Activated CD4-positive, alpha-beta T cell treated with anti-CD3 and anti-CD28 coated beads for 1 hour (primary cell): ENCODE results near the gene USP17L17.
"Not testable (repeated sequence)": the region's sequence is repeated elsewhere in the genome, so short reads cannot be mapped to it uniquely, and the experiment has no call there.

Experiments used
- DNase-seq: peaks from one replicate; pipeline ENCODE4 v3.0.0-alpha.2; 2020

The USP17L17 gene, protein sequence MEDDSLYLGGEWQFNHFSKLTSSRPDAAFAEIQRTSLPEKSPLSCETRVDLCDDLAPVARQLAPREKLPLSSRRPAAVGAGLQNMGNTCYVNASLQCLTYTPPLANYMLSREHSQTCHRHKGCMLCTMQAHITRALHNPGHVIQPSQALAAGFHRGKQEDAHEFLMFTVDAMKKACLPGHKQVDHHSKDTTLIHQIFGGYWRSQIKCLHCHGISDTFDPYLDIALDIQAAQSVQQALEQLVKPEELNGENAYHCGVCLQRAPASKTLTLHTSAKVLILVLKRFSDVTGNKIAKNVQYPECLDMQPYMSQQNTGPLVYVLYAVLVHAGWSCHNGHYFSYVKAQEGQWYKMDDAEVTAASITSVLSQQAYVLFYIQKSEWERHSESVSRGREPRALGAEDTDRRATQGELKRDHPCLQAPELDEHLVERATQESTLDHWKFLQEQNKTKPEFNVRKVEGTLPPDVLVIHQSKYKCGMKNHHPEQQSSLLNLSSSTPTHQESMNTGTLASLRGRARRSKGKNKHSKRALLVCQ

DNA sequence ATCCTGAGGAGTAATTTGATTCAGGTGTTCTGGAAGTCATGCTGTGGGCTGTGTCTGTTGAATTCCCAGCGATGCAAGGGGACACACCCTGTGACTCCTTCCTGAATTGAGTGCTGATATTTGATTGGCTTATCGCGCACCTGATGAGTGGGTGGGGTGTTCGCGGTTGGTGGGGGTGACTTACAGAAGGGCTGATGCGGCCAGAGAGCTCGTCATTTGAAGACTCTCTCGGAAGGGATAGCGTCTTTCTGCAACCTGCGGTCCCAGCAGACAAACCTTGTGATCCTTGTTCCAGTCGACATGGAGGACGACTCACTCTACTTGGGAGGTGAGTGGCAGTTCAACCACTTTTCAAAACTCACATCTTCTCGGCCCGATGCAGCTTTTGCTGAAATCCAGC lies at the start of gene USP17L17:
Gene USP17L17, plus strand, starts transcription at position 301 of the 400 bp plus-strand sequence. Its CDS starts 0 bp downstream, at position 301.
- DNase-seq, result not testable (repeated sequence)

DNA sequence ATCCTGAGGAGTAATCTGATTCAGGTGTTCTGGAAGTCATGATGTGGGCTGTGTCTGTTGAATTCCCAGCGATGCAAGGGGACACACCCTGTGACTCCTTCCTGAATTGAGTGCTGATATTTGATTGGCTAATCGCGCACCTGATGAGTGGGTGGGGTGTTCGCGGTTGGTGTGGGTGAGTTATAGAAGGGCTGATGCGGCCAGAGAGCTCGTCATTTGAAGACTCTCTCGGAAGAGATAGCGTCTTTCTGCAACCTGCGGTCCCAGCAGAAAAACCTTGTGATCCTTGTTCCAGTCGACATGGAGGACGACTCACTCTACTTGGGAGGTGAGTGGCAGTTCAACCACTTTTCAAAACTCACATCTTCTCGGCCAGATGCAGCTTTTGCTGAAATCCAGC lies 33.3 kb upstream of the USP17L17 start, which contains the start of gene USP17L10:
Gene USP17L10, plus strand, starts transcription at position 301 of the 400 bp plus-strand sequence. Its CDS starts 0 bp downstream, at position 301.
- not testable (repeated sequence) for DNase-seq

DNA sequence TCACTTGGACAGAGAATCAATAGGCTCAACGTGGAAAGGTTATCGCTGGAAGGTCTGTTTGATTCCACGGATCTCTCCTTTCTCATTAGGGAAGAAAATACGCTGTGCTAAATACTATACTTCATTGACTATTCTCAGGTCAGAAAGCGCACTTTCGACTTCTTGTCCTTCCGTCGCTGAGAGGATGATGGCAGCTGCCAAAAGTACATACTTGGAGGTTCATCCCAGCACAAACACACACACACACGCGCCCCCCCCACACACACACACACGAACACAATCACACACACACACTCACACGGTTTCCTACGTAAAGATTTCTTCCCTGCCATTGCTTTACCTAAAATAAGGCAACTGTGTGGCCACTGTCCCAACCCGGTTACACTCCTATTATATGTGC lies 29.0 kb upstream of the USP17L17 start:
- not testable (repeated sequence) for DNase-seq

DNA sequence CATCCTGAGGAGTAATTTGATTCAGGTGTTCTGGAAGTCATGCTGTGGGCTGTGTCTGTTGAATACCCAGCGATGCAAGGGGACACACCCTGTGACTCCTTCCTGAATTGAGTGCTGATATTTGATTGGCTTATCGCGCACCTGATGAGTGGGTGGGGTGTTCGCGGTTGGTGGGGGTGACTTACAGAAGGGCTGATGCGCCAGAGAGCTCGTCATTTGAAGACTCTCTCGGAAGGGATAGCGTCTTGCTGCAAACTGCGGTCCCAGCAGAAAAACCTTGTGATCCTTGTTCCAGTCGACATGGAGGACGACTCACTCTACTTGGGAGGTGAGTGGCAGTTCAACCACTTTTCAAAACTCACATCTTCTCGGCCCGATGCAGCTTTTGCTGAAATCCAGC lies 28.6 kb upstream of the USP17L17 start, which contains the start of gene USP17L11:
Gene USP17L11, plus strand, starts transcription at position 301 of the 400 bp plus-strand sequence. Its CDS starts 0 bp downstream, at position 301.
- not testable (repeated sequence) for DNase-seq

DNA sequence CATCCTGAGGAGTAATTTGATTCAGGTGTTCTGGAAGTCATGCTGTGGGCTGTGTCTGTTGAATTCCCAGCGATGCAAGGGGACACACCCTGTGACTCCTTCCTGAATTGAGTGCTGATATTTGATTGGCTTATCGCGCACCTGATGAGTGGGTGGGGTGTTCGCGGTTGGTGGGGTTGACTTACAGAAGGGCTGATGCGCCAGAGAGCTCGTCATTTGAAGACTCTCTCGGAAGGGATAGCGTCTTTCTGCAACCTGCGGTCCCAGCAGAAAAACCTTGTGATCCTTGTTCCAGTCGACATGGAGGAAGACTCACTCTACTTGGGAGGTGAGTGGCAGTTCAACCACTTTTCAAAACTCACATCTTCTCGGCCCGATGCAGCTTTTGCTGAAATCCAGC lies 23.8 kb upstream of the USP17L17 start, which contains the start of gene USP17L12:
Gene USP17L12, plus strand, starts transcription at position 301 of the 400 bp plus-strand sequence. Its CDS starts 0 bp downstream, at position 301.
- DNase-seq, result not testable (repeated sequence)

DNA sequence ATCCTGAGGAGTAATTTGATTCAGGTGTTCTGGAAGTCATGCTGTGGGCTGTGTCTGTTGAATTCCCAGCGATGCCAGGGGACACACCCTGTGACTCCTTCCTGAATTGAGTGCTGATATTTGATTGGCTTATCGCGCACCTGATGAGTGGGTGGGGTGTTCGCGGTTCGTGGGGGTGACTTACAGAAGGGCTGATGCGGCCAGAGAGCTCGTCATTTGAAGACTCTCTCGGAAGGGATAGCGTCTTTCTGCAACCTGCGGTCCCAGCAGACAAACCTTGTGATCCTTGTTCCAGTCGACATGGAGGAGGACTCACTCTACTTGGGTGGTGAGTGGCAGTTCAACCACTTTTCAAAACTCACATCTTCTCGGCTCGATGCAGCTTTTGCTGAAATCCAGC lies 19.1 kb upstream of the USP17L17 start, which contains the start of gene USP17L13:
Gene USP17L13, plus strand, starts transcription at position 301 of the 400 bp plus-strand sequence. Its CDS starts 0 bp downstream, at position 301.
- DNase-seq, result not testable (repeated sequence)

DNA sequence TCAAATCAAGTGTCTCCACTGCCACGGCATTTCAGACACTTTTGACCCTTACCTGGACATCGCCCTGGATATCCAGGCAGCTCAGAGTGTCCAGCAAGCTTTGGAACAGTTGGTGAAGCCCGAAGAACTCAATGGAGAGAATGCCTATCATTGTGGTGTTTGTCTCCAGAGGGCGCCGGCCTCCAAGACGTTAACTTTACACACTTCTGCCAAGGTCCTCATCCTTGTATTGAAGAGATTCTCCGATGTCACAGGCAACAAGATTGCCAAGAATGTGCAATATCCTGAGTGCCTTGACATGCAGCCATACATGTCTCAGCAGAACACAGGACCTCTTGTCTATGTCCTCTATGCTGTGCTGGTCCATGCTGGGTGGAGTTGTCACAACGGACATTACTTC lies 13.4 kb upstream of the USP17L17 start:
- DNase-seq, result peak; percentile 5

DNA sequence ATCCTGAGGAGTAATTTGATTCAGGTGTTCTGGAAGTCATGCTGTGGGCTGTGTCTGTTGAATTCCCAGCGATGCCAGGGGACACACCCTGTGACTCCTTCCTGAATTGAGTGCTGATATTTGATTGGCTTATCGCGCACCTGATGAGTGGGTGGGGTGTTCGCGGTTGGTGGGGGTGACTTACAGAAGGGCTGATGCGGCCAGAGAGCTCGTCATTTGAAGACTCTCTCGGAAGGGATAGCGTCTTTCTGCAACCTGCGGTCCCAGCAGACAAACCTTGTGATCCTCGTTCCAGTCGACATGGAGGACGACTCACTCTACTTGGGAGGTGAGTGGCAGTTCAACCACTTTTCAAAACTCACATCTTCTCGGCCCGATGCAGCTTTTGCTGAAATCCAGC lies 9.6 kb upstream of the USP17L17 start, which contains the start of gene USP17L15:
Gene USP17L15, plus strand, starts transcription at position 301 of the 400 bp plus-strand sequence. Its CDS starts 0 bp downstream, at position 301.
- DNase-seq, result not testable (repeated sequence)

DNA sequence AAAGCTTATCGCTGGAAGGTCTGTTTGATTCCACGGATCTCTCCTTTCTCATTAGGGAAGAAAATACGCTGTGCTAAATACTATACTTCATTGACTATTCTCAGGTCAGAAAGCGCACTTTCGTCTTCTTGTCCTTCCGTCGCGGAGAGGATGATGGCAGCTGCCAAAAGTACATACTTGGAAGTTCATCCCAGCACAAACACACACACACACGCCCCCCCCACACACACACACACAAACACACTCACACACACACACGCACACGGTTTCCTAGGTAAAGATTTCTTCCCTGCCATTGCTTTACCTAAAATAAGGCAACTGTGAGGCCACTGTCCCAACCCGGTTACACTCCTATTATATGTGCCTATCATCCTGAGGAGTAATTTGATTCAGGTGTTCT lies 5.2 kb upstream of the USP17L17 start:
- DNase-seq, result not testable (repeated sequence)

DNA sequence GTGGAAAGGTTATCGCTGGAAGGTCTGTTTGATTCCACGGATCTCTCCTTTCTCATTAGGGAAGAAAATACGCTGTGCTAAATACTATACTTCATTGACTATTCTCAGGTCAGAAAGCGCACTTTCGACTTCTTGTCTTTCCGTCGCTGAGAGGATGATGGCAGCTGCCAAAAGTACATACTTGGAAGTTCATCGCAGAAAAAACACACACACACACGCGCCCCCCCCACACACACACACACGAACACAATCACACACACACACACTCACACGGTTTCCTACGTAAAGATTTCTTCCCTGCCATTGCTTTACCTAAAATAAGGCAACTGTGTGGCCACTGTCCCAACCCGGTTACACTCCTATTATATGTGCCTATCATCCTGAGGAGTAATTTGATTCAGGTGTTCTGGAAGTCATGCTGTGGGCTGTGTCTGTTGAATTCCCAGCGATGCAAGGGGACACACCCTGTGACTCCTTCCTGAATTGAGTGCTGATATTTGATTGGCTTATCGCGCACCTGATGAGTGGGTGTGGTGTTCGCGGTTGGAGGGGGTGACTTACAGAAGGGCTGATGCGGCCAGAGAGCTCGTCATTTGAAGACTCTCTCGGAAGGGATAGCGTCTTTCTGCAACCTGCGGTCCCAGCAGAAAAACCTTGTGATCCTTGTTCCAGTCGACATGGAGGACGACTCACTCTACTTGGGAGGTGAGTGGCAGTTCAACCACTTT lies 4.4 kb downstream of the USP17L17 start, which contains the start of gene USP17L18:
Gene USP17L18, plus strand, starts transcription at position 678 of the 728 bp plus-strand sequence. Its CDS starts 0 bp downstream, at position 678.
- peak; percentile 7 for DNase-seq

DNA sequence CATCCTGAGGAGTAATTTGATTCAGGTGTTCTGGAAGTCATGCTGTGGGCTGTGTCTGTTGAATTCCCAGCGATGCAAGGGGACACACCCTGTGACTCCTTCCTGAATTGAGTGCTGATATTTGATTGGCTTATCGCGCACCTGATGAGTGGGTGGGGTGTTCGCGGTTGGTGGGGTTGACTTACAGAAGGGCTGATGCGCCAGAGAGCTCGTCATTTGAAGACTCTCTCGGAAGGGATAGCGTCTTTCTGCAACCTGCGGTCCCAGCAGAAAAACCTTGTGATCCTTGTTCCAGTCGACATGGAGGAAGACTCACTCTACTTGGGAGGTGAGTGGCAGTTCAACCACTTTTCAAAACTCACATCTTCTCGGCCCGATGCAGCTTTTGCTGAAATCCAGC lies 9.4 kb downstream of the USP17L17 start, which contains the start of gene USP17L19:
Gene USP17L19, plus strand, starts transcription at position 301 of the 400 bp plus-strand sequence. Its CDS starts 0 bp downstream, at position 301.
- not testable (repeated sequence) for DNase-seq

DNA sequence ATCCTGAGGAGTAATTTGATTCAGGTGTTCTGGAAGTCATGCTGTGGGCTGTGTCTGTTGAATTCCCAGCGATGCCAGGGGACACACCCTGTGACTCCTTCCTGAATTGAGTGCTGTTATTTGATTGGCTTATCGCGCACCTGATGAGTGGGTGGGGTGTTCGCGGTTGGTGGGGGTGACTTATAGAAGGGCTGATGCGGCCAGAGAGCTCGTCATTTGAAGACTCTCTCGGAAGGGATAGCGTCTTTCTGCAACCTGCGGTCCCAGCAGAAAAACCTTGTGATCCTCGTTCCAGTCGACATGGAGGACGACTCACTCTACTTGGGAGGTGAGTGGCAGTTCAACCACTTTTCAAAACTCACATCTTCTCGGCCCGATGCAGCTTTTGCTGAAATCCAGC lies 14.1 kb downstream of the USP17L17 start, which contains the start of gene USP17L20:
Gene USP17L20, plus strand, starts transcription at position 301 of the 400 bp plus-strand sequence. Its CDS starts 0 bp downstream, at position 301.
- not testable (repeated sequence) for DNase-seq

DNA sequence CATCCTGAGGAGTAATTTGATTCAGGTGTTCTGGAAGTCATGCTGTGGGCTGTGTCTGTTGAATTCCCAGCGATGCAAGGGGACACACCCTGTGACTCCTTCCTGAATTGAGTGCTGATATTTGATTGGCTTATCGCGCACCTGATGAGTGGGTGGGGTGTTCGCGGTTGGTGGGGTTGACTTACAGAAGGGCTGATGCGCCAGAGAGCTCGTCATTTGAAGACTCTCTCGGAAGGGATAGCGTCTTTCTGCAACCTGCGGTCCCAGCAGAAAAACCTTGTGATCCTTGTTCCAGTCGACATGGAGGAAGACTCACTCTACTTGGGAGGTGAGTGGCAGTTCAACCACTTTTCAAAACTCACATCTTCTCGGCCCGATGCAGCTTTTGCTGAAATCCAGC lies 18.9 kb downstream of the USP17L17 start, which contains the start of gene USP17L21:
Gene USP17L21, plus strand, starts transcription at position 301 of the 400 bp plus-strand sequence. Its CDS starts 0 bp downstream, at position 301.
- not testable (repeated sequence) for DNase-seq

DNA sequence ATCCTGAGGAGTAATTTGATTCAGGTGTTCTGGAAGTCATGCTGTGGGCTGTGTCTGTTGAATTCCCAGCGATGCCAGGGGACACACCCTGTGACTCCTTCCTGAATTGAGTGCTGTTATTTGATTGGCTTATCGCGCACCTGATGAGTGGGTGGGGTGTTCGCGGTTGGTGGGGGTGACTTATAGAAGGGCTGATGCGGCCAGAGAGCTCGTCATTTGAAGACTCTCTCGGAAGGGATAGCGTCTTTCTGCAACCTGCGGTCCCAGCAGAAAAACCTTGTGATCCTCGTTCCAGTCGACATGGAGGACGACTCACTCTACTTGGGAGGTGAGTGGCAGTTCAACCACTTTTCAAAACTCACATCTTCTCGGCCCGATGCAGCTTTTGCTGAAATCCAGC lies 23.6 kb downstream of the USP17L17 start, which contains the start of gene USP17L22:
Gene USP17L22, plus strand, starts transcription at position 301 of the 400 bp plus-strand sequence. Its CDS starts 0 bp downstream, at position 301.
- DNase-seq, result not testable (repeated sequence)

DNA sequence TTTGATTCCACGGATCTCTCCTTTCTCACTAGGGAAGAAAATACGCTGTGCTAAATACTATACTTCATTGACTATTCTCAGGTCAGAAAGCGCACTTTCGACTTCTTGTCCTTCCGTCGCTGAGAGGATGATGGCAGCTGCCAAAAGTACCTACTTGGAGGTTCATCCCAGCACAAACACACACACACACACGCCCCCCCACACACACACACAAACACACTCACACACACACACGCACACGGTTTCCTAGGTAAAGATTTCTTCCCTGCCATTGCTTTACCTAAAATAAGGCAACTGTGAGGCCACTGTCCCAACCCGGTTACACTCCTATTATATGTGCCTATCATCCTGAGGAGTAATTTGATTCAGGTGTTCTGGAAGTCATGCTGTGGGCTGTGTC lies 28.0 kb downstream of the USP17L17 start:
- peak; percentile 25 for DNase-seq
